Stimulated activated CD8-positive, alpha-beta memory T cell treated with anti-CD3 and anti-CD28 coated beads, Interleukin-15, amount 100 ng/mL, for 24 hours (primary cell): Measurements from ENCODE around the gene NFKBIB.
A peak's percentile ranks its signal among the peaks of the same experiment; 100 is the strongest.
"Not testable (repeated sequence)": the region's sequence is repeated elsewhere in the genome, so short reads cannot be mapped to it uniquely, and the experiment has no call there.

ENCODE experiments used
- DNase-seq: peaks from one replicate; pipeline ENCODE4 v3.0.0-alpha.2; 2020; ENCODE audit warnings: low read depth

The NFKBIB gene

GRCh38 chr19:38928391-38929001, 28.7 kb downstream of the NFKBIB start:
- no peak for DNase-seq

GRCh38 chr19:38929929-38930775, 30.4 kb downstream of the NFKBIB start, which contains the start of gene SARS2:
SARS2 (minus strand) TSS chr19:38930763; CDS start chr19:38930736, 27 bp downstream.
- peak; percentile 88 for DNase-seq

DNA sequence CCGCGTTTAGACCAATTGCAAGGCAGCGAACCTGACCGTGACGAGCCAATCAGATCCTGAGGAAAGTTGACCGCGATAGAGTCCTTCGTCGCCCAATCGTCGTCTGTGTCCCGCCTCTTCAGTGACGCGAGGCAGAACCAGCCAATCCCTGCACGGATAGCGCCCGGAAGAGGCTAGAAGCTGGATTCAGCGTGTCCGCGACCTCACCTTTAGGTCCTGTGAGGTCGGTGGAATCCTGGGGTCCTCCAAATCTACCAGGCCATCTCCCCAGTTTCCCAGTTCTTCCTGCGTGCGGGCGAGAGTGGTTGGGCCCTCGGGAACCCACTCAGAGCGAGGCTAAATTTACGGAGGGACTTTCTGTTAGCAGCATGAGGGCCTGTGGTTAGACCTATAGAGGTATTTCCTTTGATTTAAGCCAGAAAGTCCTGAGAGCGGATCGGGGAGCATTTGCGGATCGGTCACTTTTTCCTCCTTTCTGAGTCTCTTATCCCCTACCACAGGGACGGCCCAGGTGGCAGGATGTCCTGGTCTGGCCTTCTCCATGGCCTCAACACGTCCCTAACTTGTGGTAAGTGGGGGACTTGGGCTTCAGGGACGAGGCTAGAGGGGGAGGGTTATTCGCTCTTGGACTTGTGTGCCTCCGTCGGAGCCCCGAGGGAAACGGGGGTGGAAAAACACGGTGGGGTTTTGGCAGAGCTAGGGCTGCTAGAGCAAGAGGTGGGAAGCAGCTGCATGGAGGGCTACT, 31.2 kb downstream of the NFKBIB start, which contains the start of gene MRPS12:
Gene MRPS12, plus strand, starts transcription at position 169 of the 745 bp plus-strand sequence. Its CDS starts 351 bp downstream, at position 520.
- no peak for DNase-seq

- DNase-seq, result no peak
Observed at GRCh38 chr19:38931521-38931793, 31.7 kb downstream of the NFKBIB start.

GRCh38 chr19:38932425-38933179, 32.8 kb downstream of the NFKBIB start:
- no peak for DNase-seq

- DNase-seq, result no peak
Observed at GRCh38 chr19:38933544-38933943, 33.8 kb downstream of the NFKBIB start.

GRCh38 chr19:38939957-38940356, 40.2 kb downstream of the NFKBIB start:
- no peak for DNase-seq

GRCh38 chr19:38941466-38941865, 41.7 kb downstream of the NFKBIB start:
- DNase-seq, result not testable (repeated sequence)

DNA sequence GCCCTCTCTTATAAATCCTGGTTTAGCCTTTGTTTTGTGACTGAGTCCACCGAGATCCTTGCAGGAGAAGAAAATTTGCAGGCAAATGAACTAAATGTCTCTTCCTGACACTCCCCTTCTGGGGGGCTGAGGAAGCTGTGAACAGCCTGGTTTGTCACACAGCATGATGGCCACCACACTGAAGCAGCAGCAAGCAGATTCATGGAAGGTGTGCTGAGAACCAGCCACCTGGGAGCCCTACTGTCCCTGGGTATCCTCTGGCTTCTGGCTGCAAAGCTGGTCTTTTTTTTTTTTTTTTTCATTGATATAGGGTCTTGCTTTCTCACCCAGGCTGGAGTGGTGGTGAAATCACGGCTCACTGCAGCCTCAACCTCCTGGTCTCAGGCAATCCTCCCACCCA, 42.2 kb downstream of the NFKBIB start:
- DNase-seq, result no peak

DNA sequence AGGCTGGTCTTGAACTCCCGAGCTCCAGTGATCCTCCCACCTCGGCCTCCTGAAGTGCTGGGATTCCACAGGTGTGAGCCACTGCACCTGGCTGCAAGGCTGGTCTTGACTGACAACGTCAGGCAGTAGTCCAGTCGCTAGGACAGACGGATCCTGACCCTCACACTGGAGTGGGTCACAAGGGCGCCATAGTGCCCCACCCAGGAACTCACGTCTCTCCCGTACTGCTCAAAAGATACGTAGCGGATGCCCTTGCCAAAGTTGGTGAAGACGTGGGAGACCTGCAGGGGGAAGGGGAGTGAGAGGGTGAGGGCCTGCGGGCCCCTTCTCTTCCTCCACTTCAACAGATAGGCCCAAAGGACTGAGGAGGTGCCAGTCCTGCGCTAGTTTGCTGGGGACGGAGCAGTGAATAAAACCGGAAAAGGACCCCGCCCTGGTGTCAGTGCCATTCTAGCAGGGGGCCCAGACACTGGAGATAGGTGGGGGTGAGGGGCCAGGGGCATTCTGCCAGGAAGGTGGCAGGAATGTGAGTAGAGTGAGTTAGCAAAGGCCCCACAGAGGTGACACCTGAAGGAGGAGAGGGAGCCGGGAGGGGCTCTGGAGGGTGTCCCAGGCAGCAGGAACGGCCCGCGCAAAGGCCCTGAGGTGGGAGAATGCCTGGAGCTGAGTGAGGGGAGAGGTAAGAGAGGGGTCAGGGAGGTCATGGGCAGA, 42.9 kb downstream of the NFKBIB start:
- no peak for DNase-seq

DNA sequence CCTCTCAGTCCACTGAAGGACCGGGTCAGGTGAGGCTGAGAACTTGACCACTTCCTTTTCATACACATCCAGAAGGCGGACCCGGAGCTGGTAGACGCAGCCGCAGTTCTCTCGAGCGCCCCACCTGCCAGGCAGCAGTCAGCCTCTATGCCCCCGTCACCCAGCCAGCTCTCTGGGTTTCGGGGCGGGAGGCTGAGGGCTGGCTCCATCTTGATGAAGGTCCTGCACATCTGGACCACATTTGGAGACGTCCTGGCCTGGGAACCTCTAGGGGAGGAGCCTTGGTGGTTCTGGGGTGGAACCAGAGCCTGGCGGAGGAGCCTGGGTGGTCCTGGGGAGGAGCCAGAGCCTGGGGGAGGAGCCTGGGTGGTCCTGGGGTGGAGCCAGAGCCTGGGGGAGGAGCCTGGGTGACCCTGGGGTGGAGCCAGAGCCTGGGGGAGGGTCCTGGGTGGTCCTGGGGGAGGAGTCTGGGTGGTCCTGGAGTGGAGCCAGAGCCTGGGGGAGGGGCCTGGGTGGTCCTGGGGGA, 45.3 kb downstream of the NFKBIB start:
- no peak for DNase-seq

- no peak for DNase-seq
Observed at GRCh38 chr19:38945562-38946228, 45.9 kb downstream of the NFKBIB start.

GRCh38 chr19:38946229-38947010, 46.7 kb downstream of the NFKBIB start:
- no peak for DNase-seq

GRCh38 chr19:38949580-38950367, 50.0 kb downstream of the NFKBIB start:
- DNase-seq, result peak; percentile 64

GRCh38 chr19:38951187-38951586, 51.4 kb downstream of the NFKBIB start:
- no peak for DNase-seq

DNA sequence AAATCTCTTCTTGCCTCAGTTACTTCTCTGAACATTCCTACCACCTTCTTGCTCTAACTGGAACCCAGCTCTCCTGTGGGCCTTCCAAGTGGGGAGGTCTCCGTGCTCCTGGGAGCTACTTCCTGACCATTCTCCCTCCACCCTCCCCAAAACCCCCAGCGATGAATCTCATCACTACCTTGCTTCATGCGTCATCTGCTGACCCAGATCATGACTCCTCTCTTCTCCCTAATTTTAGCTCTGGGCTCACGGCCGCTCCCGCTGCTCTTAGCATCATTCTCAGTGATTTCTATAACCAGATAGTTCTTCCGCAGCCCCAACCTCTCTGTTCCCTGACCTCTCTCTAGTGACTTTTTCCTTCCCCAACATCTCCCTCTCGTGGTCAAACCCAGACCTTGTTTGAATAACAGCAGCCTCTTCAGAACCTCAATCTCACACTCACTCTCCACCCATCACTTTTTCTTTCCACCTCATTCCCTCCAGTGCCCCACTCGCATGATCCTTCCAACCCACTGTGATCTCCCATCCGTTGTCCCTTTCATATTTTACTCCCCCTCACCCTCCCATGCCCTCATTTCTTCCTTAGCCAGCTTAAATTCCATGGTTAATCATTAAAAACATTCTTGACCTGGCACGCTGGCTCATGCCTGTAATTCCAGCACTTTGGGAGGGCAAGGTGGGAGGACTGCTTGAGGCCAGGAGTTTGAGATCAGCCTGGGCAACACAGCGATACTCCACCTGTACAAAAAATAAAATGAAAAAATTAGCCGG, 52.8 kb downstream of the NFKBIB start:
- DNase-seq, result no peak

- DNase-seq, result no peak
Observed at GRCh38 chr19:38953677-38954076, 53.9 kb downstream of the NFKBIB start.

GRCh38 chr19:38956264-38956663, 56.5 kb downstream of the NFKBIB start:
- DNase-seq, result no peak
